SU-DHL-6 (cell line): Measurements from ENCODE around the gene SCUBE1.

Experiments used
- H2AFZ ChIP-seq: fragments of 200-600 bp; sonication (generic); 2 replicates; pipeline ENCODE4 v1.6.1; 2014; ENCODE audit warnings: low read depth, mild to moderate bottlenecking, moderate library complexity, mixed read lengths, antibody characterized with exemption, low read length; ENCODE audit not compliant: severe bottlenecking
- H3F3A ChIP-seq: fragments of 200-600 bp; shearing (Covaris generic); 2 replicates; pipeline ENCODE4 v1.6.0; 2016; ENCODE audit warnings: antibody characterized with exemption, mild to moderate bottlenecking; ENCODE audit not compliant: insufficient read depth
- H3K27ac ChIP-seq: fragments of 200-600 bp; sonication (generic); 2 replicates; pipeline ENCODE4 v1.5.1; 2016; ENCODE audit warnings: low read depth, mild to moderate bottlenecking, low read length, moderate library complexity, mixed read lengths
- H3K27me3 ChIP-seq: fragments of 200-600 bp; sonication (generic), shearing (Covaris generic); 2 replicates; pipeline ENCODE4 v1.6.0; 2014; ENCODE audit warnings: mild to moderate bottlenecking, low read length
- H3K36me3 ChIP-seq: fragments of 200-600 bp; sonication (generic); 2 replicates; pipeline ENCODE4 v1.6.1; 2014; ENCODE audit warnings: mild to moderate bottlenecking, low read length, mixed read lengths
- H3K4me2 ChIP-seq: fragments of 300-600, 200-600 bp; shearing (Covaris generic), sonication (generic); 2 replicates; pipeline ENCODE4 v1.6.0; 2014; ENCODE audit warnings: low read length, low read depth, mild to moderate bottlenecking; ENCODE audit not compliant: poor library complexity, severe bottlenecking
- H3K4me3 ChIP-seq: fragments of 200-600 bp; sonication (generic); 2 replicates; pipeline ENCODE4 v1.5.1; 2014; ENCODE audit warnings: antibody characterized with exemption, low read length, mild to moderate bottlenecking, mixed read lengths; ENCODE audit not compliant: insufficient read depth, poor library complexity, severe bottlenecking
- H3K79me2 ChIP-seq: fragments of 200-600 bp; sonication (generic); 2 replicates; pipeline ENCODE4 v1.6.1; 2014; ENCODE audit warnings: mild to moderate bottlenecking, low read length, moderate library complexity; ENCODE audit not compliant: insufficient read depth
- H3K9ac ChIP-seq: fragments of 200-600 bp; sonication (generic); 2 replicates; pipeline ENCODE4 v1.7.0; 2014; ENCODE audit warnings: mild to moderate bottlenecking, low read length
- H3K9me2 ChIP-seq: fragments of 200-600 bp; sonication (generic); replicated peaks from 2 replicates; pipeline ENCODE4 v1.6.1; 2014; ENCODE audit warnings: low read length; ENCODE audit not compliant: insufficient read depth
- H3K9me3 ChIP-seq: fragments of 200-600 bp; sonication (generic); 2 replicates; pipeline ENCODE4 v1.6.1; 2014; ENCODE audit warnings: low read length, mixed read lengths; ENCODE audit not compliant: insufficient read depth
- H4K20me1 ChIP-seq: fragments of 200-600 bp; sonication (generic); 2 replicates; pipeline ENCODE4 v1.6.1; 2014; ENCODE audit warnings: low read depth, mild to moderate bottlenecking, antibody characterized with exemption, low read length, moderate library complexity, mixed read lengths
- CTCF ChIP-seq: fragments of 200-600 bp; sonication (generic); IDR thresholded peaks from one replicate; pipeline ENCODE4 v1.5.1; 2017; ENCODE audit warnings: antibody characterized with exemption, mild to moderate bottlenecking, low read length, moderate library complexity; ENCODE audit not compliant: insufficient read depth, poor library complexity, severe bottlenecking
- EZH2phosphoT487 ChIP-seq: fragments of 200-600 bp; sonication (generic), shearing (Covaris generic); conservative IDR thresholded peaks from 2 replicates; pipeline ENCODE4 v1.6.1; 2018; ENCODE audit warnings: mild to moderate bottlenecking, antibody characterized with exemption, low read length, moderate library complexity, mixed read lengths

Gene SCUBE1

GRCh38 chr22:43308060-43308830 lies 34.9 kb downstream of the SCUBE1 start:
- H3K9ac ChIP-seq = no peak overlapping the region
- H3K27ac ChIP-seq = no peak overlapping the region
- no peaks in the 10 kb centered on the region for H3K9me3 ChIP-seq
- H2AFZ ChIP-seq = no peak overlapping the region
- no peaks in the 10 kb centered on the region for H3K9me2 ChIP-seq
- H4K20me1 ChIP-seq = no peaks in the 10 kb centered on the region
- no peaks in the 10 kb centered on the region for H3F3A ChIP-seq
- no peaks in the 10 kb centered on the region for H3K79me2 ChIP-seq
- H3K36me3 ChIP-seq = no peaks in the 10 kb centered on the region
- no peak overlapping the region for H3K4me3 ChIP-seq
- TF ChIP-seq EZH2phosphoT487 (no peak), CTCF (no peak)
- H3K27me3 ChIP-seq = no peaks in the 10 kb centered on the region
- H3K4me2 ChIP-seq = no peak overlapping the region

- H3F3A ChIP-seq = no peaks in the 10 kb centered on the region
- no peaks in the 10 kb centered on the region for H3K27me3 ChIP-seq
- no peak overlapping the region for H3K4me3 ChIP-seq
- H3K27ac ChIP-seq = no peak overlapping the region
- H4K20me1 ChIP-seq = no peaks in the 10 kb centered on the region
- no peaks in the 10 kb centered on the region for H3K79me2 ChIP-seq
- no peak overlapping the region for H2AFZ ChIP-seq
- no peak overlapping the region for H3K4me2 ChIP-seq
- TF ChIP-seq EZH2phosphoT487 (no peak), CTCF (no peak)
- H3K9ac ChIP-seq = no peak overlapping the region
- no peaks in the 10 kb centered on the region for H3K36me3 ChIP-seq
- no peaks in the 10 kb centered on the region for H3K9me2 ChIP-seq
- H3K9me3 ChIP-seq = no peaks in the 10 kb centered on the region
Measured at GRCh38 chr22:43305806-43306205, 37.4 kb downstream of the SCUBE1 start.

GRCh38 chr22:43304831-43305590 lies 38.2 kb downstream of the SCUBE1 start:
- TF ChIP-seq EZH2phosphoT487 (no peak), CTCF (no peak)
- H3K4me2 ChIP-seq = no peak overlapping the region
- no peaks in the 10 kb centered on the region for H3K9me3 ChIP-seq
- no peak overlapping the region for H3K4me3 ChIP-seq
- no peak overlapping the region for H3K9ac ChIP-seq
- H3K9me2 ChIP-seq = no peaks in the 10 kb centered on the region
- H3F3A ChIP-seq = no peaks in the 10 kb centered on the region
- no peak overlapping the region for H3K27ac ChIP-seq
- no peaks in the 10 kb centered on the region for H4K20me1 ChIP-seq
- no peaks in the 10 kb centered on the region for H3K36me3 ChIP-seq
- H3K79me2 ChIP-seq = no peaks in the 10 kb centered on the region
- H3K27me3 ChIP-seq = no peaks in the 10 kb centered on the region
- H2AFZ ChIP-seq = no peak overlapping the region
